Stimulated activated CD8-positive, alpha-beta memory T cell treated with anti-CD3 and anti-CD28 coated beads, Interleukin-12 subunit alpha, Interleukin-12 subunit beta, amount 100 ng/mL, for 1 hour (primary cell): Measurements from ENCODE around the gene SPACDR.

Source experiments
- DNase-seq: peaks from one replicate; pipeline ENCODE4 v3.0.0-alpha.2; 2020; ENCODE audit warnings: low read depth

Gene SPACDR

DNA sequence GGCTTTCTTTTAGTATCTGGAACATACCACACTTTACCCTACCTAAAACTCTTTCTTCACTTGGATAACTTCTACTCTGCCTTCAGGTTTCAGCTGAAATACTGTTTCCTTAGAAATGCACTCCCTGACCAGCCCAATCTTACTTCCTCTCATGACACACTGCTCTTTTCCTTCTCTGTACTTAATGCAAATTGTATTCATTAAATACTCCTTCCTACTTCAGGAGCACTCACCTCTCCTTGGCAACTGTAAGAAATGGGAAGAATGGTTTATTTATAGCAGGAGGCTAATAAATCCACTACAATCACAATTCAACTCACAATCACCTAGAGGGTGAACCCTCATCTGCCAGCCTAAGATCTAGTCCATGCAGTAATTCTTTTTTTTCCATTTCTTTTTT, 50.7 kb downstream of the SPACDR start:
- no peak for DNase-seq

DNA sequence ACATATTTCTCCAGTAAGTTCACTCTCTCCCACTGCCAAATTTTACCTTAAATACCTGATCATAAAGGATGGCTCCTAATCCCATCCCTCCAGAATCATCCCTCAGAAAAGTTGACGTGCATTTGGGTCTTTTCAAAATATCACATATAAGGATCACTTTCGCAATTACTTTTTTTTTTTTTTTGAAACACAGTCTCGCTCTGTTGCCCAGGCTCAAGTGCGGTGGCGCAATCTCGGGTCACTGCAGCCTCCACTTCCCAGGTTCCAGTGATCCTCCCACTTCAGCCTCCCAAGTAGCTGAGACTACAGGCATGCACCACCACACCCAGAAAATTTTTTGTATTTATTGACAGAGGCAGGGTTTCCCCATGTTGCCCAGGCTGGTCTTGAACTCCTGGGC, 53.0 kb downstream of the SPACDR start:
- no peak for DNase-seq

GRCh38 chr7:100407285-100408180, 56.5 kb downstream of the SPACDR start:
- DNase-seq: no peak

DNA sequence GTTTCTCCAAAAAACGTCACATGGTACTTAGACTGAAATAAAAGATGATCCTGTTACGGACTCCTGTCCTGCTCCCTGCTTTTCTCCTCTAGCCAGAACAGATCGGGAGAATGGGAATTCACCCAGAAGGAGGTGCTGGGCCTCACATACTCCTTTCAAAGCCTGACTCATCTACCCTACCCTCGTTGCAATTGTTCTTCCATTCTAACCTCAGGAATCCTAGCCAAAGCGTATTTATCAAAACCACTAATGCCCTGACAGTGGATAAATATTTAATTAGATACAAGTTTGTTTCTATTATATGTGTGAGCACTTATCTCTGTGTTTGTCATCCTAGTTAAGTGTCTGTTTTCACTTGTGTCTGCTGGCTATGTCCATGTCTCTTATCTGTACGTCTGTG, 57.3 kb downstream of the SPACDR start:
- DNase-seq: no peak
